ENCODE measurements around the gene LMF2.

The LMF2 gene

GRCh38 chr22:50483977-50484853, 23.3 kb downstream of the LMF2 start:
- TF ChIP-seq CTCF (conservative IDR thresholded peaks at IDR 0.05), result no peak
- H3K27ac ChIP-seq, result no peak overlapping the region

- no peak for TF ChIP-seq CTCF (conservative IDR thresholded peaks at IDR 0.05)
Measured at GRCh38 chr22:50483556-50483955, 23.9 kb downstream of the LMF2 start.

GRCh38 chr22:50483106-50483505, 24.4 kb downstream of the LMF2 start:
- TF ChIP-seq CTCF (conservative IDR thresholded peaks at IDR 0.05), result no peak
- no peak overlapping the region for H3K27ac ChIP-seq

More at GRCh38 chr22:50483556-50483955, 23.9 kb downstream of the LMF2 start:
- no peak overlapping the region for H3K27ac ChIP-seq

GRCh38 chr22:50482107-50483074, 25.1 kb downstream of the LMF2 start:
- no peak for TF ChIP-seq CTCF (conservative IDR thresholded peaks at IDR 0.05)
- H3K27ac ChIP-seq, result peak overlapping the region; percentile 44; the same call in 1 of the 2 replicates

- H3K27ac ChIP-seq, result peak within 1 kb of the TSS; percentile 44; the same call in 1 of the 2 replicates
- no peak for TF ChIP-seq CTCF (conservative IDR thresholded peaks at IDR 0.05)
Measured at GRCh38 chr22:50481440-50482106, 25.9 kb downstream of the LMF2 start, which contains the start of gene ADM2. TSS of gene ADM2 (plus strand) at chr22:50481543. CDS start at chr22:50481848, 305 bp downstream.

- peak overlapping the region; percentile 44; the same call in 1 of the 2 replicates for H3K27ac ChIP-seq
- TF ChIP-seq CTCF (conservative IDR thresholded peaks at IDR 0.05), result no peak
Measured at GRCh38 chr22:50481045-50481439, 26.5 kb downstream of the LMF2 start.
